ENCODE results near the gene APOL1.
A peak's percentile ranks its signal among the peaks of the same experiment; 100 is the strongest.
"Not testable (repeated sequence)": the region's sequence is repeated elsewhere in the genome, so short reads cannot be mapped to it uniquely, and the experiment has no call there.

The APOL1 gene

GRCh38 chr22:36239401-36240171, 13.3 kb upstream of the APOL1 start, which contains the start of gene APOL2:
TSS of gene APOL2 (minus strand) at chr22:36239527. CDS start at chr22:36233162, 6,365 bp downstream.
- peak; percentile 99 for FAIRE-seq
- DNase-seq (ENCODE audit: extremely low spot score, insufficient read length, low read depth), result peak; percentile 77

DNA sequence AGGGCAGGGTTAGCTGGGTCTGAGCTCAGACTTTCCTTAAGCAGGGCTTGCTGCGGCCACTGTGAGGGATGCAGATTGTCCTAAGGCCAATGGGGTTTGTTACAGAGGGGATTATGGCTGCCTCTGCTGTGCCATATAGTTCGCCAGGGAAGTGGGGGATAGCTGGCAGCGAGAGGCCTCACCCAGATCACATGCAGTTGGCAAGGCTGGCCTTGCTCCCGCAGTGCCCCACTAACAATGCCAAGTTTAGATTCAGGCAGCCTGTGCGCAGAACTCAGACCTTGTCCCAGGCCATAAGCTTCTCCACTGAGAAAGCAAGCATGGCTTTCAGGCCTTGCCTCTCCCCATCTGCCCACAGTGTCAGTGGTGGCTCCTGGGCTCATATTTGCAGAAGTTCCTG, 8.9 kb upstream of the APOL1 start:
- no peak for DNase-seq (ENCODE audit: extremely low spot score, insufficient read length, low read depth)
- no peak for FAIRE-seq

- DNase-seq (ENCODE audit: extremely low spot score, insufficient read length, low read depth) (no peak), FAIRE-seq (no peak)
These were observed 8.2 kb upstream of the APOL1 start for GRCh38 chr22:36244522-36245391.

GRCh38 chr22:36245805-36246356, 7.1 kb upstream of the APOL1 start:
- DNase-seq (ENCODE audit: extremely low spot score, insufficient read length, low read depth), result no peak
- no peak for FAIRE-seq

DNA sequence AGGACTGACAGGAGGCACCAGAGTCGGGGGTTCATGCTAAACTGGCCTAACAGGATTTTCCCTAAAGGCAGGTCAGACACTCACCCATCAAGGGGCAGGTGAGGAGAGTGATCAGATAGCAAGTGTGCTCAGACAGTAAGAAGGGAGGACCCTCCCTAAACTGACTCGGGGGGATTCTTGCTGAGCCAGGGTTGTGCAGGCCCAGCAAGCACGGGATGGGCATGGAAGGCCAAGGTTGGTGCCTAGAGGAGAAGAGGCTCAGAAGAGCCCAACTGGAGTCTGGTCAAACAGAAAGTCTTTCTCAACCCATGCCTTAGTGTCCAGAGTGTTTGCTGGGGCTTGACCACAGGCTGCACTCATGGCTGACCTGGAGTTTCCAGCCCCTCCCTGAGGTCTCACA, 6.2 kb upstream of the APOL1 start:
- DNase-seq (ENCODE audit: extremely low spot score, insufficient read length, low read depth) (no peak), FAIRE-seq (no peak)

GRCh38 chr22:36247955-36248354, 5.0 kb upstream of the APOL1 start:
- DNase-seq (ENCODE audit: extremely low spot score, insufficient read length, low read depth) (no peak), FAIRE-seq (no peak)

- DNase-seq (ENCODE audit: extremely low spot score, insufficient read length, low read depth), result no peak
- no peak for FAIRE-seq
These were observed 3.8 kb upstream of the APOL1 start for GRCh38 chr22:36249160-36249559.

DNA sequence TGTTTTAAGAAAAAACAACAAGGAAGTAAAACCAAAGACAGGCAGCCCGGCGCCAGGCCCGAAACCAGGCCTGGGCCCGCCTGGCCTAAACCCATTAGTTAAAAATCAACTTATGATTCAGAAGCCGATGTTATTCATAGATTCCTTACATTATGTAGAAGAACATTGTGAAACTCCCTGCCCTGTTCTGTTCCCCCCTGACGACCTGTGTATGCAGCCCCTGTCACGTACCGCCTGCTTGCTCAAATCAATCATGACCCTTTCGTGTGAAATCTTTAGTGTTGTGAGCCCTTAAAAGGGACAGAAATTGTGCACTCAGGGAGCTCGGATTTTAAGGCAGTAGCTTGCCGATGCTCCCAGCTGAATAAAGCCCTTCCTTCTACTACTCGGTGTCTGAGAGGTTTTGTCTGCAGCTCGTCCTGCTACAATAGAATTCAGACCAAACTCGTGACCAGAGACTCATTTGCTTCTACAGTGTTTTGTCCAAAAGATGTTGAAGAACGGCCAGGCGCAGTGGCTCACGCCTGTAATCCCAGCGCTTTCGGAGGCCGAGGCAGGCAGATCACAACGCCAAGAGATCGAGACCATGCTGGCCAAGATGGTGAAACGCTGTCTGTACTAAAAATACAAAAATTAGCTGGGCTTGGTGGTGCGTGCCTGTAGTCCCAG, 2.5 kb upstream of the APOL1 start:
- DNase-seq (ENCODE audit: extremely low spot score, insufficient read length, low read depth), result not testable (repeated sequence)
- peak; percentile 46 for FAIRE-seq

- FAIRE-seq, result peak; percentile 48
- DNase-seq (ENCODE audit: extremely low spot score, insufficient read length, low read depth), result not testable (repeated sequence)
These were observed 839 bp upstream of the APOL1 start for GRCh38 chr22:36251979-36252608.

GRCh38 chr22:36253523-36254490, 874 bp downstream of the APOL1 start:
- DNase-seq (ENCODE audit: extremely low spot score, insufficient read length, low read depth), result no peak
- FAIRE-seq, result peak; percentile 60

DNA sequence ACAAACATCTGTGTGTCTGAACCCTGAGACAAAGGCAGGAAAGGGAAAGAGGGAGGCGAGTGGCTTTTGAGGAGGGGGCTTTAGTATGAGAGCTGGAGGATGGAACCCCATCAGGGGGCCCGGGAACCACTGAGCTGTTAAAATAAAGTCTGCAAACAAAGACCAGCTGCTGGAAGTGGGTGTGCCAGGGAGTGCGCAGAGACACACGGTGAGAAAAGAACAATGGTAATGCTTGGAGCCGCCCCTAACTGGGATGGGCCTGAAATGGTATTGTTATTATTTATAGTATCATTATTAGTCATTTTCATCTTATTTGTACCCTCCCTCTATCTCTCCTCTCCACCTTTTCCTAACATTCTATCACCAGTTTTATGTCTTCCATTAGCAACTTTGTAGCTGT, 2.6 kb downstream of the APOL1 start:
- not testable (repeated sequence) for DNase-seq (ENCODE audit: extremely low spot score, insufficient read length, low read depth); FAIRE-seq

- DNase-seq (ENCODE audit: extremely low spot score, insufficient read length, low read depth) (no peak), FAIRE-seq (no peak)
These were observed 3.5 kb downstream of the APOL1 start for GRCh38 chr22:36256478-36256877.

GRCh38 chr22:36257308-36257707, 4.4 kb downstream of the APOL1 start:
- DNase-seq (ENCODE audit: extremely low spot score, insufficient read length, low read depth) (no peak), FAIRE-seq (no peak)

DNA sequence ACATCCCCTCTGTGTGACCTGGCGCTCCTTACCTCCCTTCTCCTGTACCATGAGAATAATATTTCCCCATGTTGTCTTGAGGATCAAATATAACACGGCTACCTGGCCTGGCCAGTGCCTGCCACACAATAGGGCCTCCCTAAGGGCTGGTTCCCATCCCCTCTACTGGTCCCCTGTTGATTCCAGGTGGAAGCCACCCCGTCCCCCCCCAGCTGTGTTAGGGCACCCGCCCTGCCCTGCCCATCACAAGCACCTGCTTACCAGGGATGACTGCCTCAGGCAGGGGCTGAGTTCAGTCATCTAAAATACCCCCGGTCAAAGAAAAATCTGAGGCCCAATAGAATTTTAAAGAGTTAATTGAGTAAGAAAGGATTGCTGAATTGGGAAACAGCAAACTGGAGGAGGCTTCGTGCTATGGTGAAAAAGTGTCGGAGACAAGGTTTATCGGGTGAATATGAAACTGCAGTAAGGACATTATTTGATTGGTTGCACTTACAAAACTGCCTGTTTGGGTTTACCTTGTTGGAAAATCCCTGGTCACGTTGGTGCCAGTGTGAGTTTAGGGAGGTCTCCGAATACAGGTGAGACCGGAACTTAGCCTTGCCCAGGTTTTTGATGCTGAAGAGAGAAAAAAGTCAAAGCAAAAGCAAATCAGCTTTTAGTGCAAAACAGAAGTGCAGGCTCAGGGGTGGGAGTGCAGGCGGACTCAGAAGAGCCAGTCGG, 5.2 kb downstream of the APOL1 start:
- FAIRE-seq, result no peak

GRCh38 chr22:36258701-36259614, 6.0 kb downstream of the APOL1 start:
- FAIRE-seq (peak; percentile 24), DNase-seq (ENCODE audit: extremely low spot score, insufficient read length, low read depth) (no peak)

More for the DNA sequence above, 5.2 kb downstream of the APOL1 start:
- DNase-seq (ENCODE audit: extremely low spot score, insufficient read length, low read depth), result no peak

DNA sequence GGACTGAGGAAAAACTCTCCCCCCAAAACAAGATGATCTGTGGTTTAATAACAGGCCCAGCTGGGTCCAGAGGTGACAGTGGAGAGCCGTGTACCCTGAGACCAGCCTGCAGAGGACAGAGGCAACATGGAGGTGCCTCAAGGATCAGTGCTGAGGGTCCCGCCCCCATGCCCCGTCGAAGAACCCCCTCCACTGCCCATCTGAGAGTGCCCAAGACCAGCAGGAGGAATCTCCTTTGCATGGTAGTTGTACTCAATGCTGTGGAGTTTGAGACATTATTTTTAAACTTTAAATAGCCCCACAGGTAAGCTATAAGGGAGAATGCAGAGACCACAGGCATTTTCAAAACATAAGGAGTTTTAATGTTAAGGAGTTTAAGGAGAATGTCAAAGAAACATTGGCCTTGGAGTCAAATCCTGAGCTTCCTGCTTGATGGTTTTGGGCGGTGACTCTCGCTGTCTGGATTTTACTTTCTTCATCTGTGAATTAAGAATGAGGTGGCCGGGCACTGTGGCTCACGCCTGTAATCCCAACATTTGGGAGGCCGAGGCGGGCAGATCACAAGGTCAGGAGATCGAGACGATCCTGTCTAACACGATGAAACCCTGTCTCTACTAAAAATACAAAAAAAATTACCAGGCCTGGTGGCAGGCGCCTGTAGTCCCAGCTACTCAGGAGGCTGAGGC, 6.8 kb downstream of the APOL1 start:
- no peak for DNase-seq (ENCODE audit: extremely low spot score, insufficient read length, low read depth)
- no peak for FAIRE-seq

Measured in GM18507 (cell line).